GM18861 (cell line): Measurements from ENCODE around the gene PDZD7.
A peak's percentile ranks its signal among the peaks of the same experiment; 100 is the strongest.

Source experiments
- ATAC-seq: cut with Tn5 transposase; IDR thresholded peaks from one replicate; pipeline ENCODE4 v1.9.1; 2021; ENCODE audit not compliant: unreplicated experiment

The PDZD7 gene

GRCh38 chr10:101031128-101031795 lies at the start of gene PDZD7, which contains the start of gene SFXN3:
TSS of gene PDZD7 (minus strand) at chr10:101031129. CDS start at chr10:101030219, 910 bp downstream.
TSS of gene SFXN3 (plus strand) at chr10:101031234. CDS start at chr10:101034695, 3,461 bp downstream.
- peak; percentile 78 for ATAC-seq

DNA sequence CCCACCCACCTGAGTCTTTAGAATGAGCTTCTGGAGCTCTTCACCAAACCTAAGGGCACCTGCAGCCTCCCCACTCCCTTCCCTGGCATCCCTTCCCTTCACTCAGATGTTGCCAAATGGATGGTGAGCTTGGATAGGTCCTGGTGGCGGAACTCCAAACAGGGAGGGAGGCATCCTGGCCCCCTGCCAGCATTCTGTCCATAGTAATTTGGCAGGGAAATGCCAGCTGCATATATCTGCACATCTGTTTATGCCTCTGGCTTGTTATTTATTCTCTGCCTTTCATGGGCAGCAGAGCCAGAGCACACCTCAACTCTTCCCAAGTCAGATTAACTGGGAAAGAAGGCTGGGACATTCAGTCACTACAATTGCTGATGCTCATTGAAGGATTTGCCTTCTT lies 48.9 kb upstream of the PDZD7 start:
- no peak for ATAC-seq

DNA sequence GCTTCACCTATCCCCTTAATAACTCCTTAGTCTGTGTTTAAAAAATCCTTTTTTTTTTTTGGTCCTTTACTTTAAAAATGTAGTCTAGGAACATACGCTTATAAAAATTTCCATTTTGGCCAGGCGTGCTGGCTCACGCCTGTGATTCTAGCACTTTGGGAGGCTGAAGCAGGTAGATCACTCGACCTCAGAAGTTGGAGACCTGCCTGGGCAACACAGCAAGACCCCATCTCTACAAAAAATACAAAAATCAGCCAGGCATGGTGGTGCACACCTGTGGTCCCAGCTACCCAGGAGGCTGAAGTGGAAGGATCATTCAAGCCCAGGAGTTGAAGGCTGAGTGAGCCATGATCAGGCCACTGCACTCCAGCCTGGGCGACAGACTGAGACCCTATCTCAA lies 45.7 kb upstream of the PDZD7 start:
- ATAC-seq = no peak

GRCh38 chr10:101075775-101076174 lies 44.8 kb upstream of the PDZD7 start:
- ATAC-seq = no peak

- no peak for ATAC-seq
Measured at GRCh38 chr10:101073631-101074030, 42.7 kb upstream of the PDZD7 start.

DNA sequence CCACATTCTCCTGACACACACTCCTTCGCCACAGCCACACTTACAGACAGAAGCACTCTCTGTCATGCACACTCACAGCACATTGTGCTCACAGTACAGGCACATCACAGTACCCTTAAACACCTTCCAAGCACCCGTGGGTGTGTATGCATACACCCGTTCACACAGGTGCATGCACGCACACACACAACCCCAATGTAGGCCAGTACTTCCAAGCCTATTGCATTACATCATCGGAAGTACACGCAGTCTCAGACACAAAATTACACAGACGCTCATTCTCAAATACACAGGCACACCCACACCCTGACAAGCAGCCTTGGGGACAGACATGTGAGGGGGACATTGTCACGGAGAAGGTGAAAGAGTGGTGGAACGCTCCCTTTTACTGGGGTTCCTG lies 42.0 kb upstream of the PDZD7 start:
- ATAC-seq = no peak

GRCh38 chr10:101071885-101072433 lies 41.0 kb upstream of the PDZD7 start:
- ATAC-seq = no peak

GRCh38 chr10:101071267-101071884 lies 40.4 kb upstream of the PDZD7 start:
- ATAC-seq = no peak

- ATAC-seq = no peak
Measured at GRCh38 chr10:101070098-101070497, 39.2 kb upstream of the PDZD7 start.

DNA sequence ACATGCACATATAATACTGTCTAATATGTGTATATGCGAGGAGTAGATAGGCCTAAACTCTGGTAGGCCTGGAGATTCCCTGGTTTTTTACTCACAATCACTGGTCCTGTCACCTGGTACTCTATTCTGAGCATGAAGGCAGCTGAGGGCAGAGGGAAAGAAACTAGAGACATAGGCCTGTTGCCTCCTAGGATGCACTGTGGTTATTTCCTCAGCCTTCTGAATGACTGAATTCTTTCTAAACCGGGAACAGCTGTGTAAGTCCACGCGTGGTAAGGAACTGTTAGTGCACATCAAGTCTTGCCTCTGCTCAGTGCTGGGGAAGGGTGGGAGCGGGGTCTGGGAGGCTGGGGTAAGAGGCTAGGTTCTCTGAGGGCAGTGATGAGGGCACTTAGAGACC lies 38.5 kb upstream of the PDZD7 start:
- no peak for ATAC-seq

GRCh38 chr10:101067356-101068083 lies 36.6 kb upstream of the PDZD7 start:
- peak; percentile 49 for ATAC-seq

DNA sequence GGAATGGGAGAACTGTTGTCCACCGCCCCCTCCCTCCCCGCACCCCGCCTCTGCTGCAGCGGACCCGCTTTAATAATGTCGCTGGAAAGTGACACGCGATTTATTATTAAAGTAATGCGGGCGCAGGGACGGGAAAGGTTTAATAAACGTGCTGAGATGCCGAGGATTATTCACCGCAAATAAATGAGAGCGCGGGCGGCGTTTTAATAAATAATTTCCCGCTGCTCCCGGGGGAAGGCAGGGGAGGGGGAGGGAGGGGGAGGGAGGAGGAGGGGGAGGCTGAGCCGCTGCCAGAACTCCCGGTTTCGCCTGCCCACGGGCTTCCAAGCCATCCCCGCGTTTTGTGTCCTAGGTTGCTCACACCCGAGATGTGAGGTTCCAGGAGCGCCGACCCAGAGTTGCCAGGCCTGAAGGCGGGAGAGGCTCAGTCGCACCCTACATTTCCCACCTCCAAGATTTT lies 36.0 kb upstream of the PDZD7 start:
- no peak for ATAC-seq

DNA sequence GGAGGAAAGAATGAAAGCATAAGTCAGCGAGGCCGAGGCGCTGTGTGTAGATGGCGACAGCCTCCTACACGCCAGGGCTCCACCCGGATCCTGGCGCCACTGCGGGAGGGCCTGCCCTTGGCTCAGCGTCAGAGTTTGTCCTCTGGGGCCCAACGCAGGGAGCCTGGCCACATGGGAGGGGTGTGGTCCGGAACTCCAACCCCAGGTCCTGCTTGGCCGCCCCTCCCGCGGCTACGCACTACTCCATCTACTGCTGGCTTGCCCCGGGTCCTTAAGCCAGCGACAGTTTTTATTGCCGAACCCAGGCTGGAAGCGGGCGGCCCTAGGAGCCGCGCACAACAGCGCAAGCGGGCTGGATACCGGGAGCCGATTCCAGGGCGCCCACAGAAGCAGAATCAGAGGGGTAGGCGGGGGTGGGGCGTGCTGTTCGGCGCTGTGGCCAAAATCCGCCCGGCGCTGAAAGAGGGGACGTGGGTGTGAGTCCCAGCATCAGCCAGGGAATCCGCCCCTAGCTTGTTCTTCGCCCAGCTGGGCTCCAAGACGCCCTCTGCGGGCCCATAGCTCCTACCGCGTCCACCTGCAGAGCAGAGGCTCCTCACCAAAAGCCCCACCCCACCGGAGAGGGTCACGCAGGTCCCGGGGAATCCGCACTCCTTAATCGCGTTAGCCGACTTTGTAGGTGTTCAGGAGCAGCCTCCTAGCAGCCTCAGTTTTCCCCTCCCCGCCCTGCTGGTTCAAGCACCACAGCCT lies 35.4 kb upstream of the PDZD7 start:
- ATAC-seq = no peak

- ATAC-seq = no peak
Measured at GRCh38 chr10:101065481-101066145, 34.7 kb upstream of the PDZD7 start.

GRCh38 chr10:101064415-101065030 lies 33.6 kb upstream of the PDZD7 start:
- ATAC-seq = no peak

GRCh38 chr10:101063548-101064414 lies 32.9 kb upstream of the PDZD7 start:
- no peak for ATAC-seq

DNA sequence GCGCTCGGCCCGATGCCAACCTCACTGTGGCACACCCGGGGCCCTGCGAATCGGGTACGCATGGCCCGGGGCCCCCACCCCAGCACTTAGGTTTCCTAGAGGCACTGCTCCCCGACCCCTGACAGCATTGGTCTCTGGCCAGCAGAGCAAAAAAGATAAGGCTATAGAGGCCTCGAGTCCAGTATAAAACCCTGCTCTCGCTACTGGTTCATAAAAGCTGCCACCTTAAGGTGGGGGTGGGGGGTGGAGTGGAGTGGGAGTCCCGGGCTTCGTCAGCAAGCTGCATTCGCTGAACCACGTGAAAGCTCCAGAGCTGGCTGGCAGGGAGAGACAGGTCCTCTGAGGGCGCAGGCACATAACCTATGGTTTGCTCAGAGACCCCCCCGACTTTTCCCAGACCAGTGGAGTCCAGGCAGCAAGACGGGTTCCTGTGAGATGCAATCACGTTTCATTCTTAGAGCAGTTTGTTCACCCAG lies 32.2 kb upstream of the PDZD7 start:
- no peak for ATAC-seq

GRCh38 chr10:101062232-101063049 lies 31.5 kb upstream of the PDZD7 start:
- ATAC-seq = no peak
